ENCODE data around the gene TRIM15. TPM values are rescaled to one million over a fixed set of nuclear protein-coding genes. Genes with fewer than 3 reads are reported as not detected.

The TRIM15 gene
- total RNA-seq, 2 donors from 2014 or later, result 0.84 to 0.95 TPM

GRCh38 chr6:30152016-30152673 lies 11.2 kb upstream of the TRIM15 start:
- no peak for ATAC-seq (replicated peaks in 1 of 2)
- Mint-ChIP-seq H3K36me3 (ENCODE audit: insufficient read depth in 2 of 2) (no peaks in the 10 kb centered on the region), H3K27me3 (ENCODE audit: low read depth) (peaks cover 39% of the 10 kb centered on the region), H3K9me3 (no peaks in the 10 kb centered on the region), H3K4me1 (ENCODE audit: low read depth) (peaks cover 8% of the 10 kb centered on the region), H3K4me3 (no peak overlapping the region), H3K27ac (no peak overlapping the region)
- no peak for DNase-seq

DNA sequence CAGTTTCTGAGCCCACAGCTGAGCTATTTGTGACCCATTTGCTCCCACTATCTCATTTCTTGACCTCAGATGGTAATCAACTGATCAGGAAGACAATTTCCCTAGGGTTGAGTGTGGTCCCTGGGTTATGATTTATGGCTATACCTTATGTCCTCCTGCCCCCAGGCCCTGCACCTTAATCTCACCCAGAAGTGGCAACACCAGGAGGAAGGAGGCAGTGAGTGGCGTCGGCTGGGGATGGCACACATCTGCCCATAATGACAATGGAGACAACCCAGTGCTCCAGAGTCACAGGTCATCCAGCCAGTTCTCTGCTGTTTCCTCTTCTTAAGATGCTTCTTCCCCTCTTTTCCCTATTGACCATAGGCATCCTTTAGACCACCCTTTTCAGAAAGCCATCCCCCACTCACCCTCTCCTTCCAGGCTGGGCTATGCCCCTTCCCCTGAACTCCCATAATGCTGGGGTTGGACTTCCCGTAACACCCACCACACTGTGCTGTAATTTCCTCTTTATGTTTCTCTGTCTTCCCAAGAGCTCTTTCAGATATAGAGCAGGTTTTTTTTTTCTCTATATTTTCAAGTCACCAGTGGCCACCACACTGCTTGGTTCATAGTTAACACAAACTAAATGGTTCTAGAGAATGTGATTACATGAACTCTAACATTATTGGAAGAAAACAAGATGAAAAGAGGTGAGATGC lies 10.3 kb upstream of the TRIM15 start:
- ATAC-seq (replicated peaks in 1 of 2) (no peak), DNase-seq (no peak)
- H3K27ac Mint-ChIP-seq, result no peak overlapping the region

GRCh38 chr6:30154061-30154460 lies 9.3 kb upstream of the TRIM15 start:
- Mint-ChIP-seq H3K4me1 (ENCODE audit: low read depth) (peaks cover 20% of the 10 kb centered on the region), H3K4me3 (no peak overlapping the region), H3K27me3 (ENCODE audit: low read depth) (peaks cover 29% of the 10 kb centered on the region), H3K27ac (no peak overlapping the region), H3K36me3 (ENCODE audit: insufficient read depth in 2 of 2) (no peaks in the 10 kb centered on the region), H3K9me3 (no peaks in the 10 kb centered on the region)
- no peak for DNase-seq
- ATAC-seq (replicated peaks in 1 of 2), result no peak

More for the DNA sequence above, 10.3 kb upstream of the TRIM15 start:
- Mint-ChIP-seq H3K4me1 (ENCODE audit: low read depth) (peaks cover 10% of the 10 kb centered on the region), H3K27me3 (ENCODE audit: low read depth) (peaks cover 33% of the 10 kb centered on the region), H3K36me3 (ENCODE audit: insufficient read depth in 2 of 2) (no peaks in the 10 kb centered on the region), H3K9me3 (no peaks in the 10 kb centered on the region), H3K4me3 (no peak overlapping the region)

GRCh38 chr6:30154709-30155519 lies 8.4 kb upstream of the TRIM15 start:
- no peak overlapping the region for H3K27ac Mint-ChIP-seq
- no peak for DNase-seq
- no peak for ATAC-seq (replicated peaks in 1 of 2)
- no peaks in the 10 kb centered on the region for H3K9me3 Mint-ChIP-seq
- H3K4me1 Mint-ChIP-seq (ENCODE audit: low read depth), result peaks cover 24% of the 10 kb centered on the region
- no peak overlapping the region for H3K4me3 Mint-ChIP-seq
- peaks cover 31% of the 10 kb centered on the region for H3K27me3 Mint-ChIP-seq (ENCODE audit: low read depth)
- no peaks in the 10 kb centered on the region for H3K36me3 Mint-ChIP-seq (ENCODE audit: insufficient read depth in 2 of 2)

DNA sequence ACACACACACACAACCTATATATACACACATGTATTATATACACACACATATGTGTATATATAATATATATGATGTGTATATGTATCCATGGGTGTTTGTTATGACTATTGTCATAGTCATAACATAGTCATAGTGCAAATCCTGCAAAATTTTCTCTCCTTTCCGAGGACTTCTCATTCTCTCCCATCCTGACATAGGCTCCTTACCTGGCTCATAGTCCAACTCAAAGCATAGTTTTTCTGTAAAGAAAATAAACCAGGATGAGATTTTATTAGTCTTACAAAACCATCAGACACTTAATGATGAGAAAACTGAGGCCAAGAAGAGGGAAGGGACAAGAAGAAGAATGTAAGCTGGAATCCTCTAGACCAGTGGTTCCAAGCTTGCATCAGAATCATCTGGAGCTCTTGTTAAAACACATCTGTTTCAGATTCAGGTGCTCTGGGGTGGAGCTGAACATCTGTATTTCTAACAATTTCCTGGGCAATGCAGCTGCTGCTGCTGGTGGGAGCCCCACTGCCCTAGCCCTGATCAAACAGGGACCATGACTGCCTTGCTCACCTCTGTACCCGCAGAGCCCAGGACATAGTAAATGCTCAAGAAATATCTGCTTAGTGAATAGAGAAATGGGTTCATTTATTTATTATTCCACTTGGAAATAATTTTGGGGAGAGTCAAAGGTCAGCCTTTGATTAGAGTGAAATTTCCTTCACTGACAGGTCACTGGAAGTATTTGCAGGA lies 7.7 kb upstream of the TRIM15 start:
- H3K27me3 Mint-ChIP-seq (ENCODE audit: low read depth), result peaks cover 31% of the 10 kb centered on the region
- H3K9me3 Mint-ChIP-seq, result no peaks in the 10 kb centered on the region
- no peak for DNase-seq

GRCh38 chr6:30156262-30156599 lies 7.1 kb upstream of the TRIM15 start:
- Mint-ChIP-seq H3K4me1 (ENCODE audit: low read depth) (peaks cover 24% of the 10 kb centered on the region), H3K4me3 (no peak overlapping the region), H3K27ac (no peak overlapping the region), H3K9me3 (no peaks in the 10 kb centered on the region), H3K27me3 (ENCODE audit: low read depth) (peaks cover 29% of the 10 kb centered on the region), H3K36me3 (ENCODE audit: insufficient read depth in 2 of 2) (no peaks in the 10 kb centered on the region)
- DNase-seq, result no peak
- ATAC-seq (replicated peaks in 1 of 2), result no peak

More for the DNA sequence above, 7.7 kb upstream of the TRIM15 start:
- H3K4me3 Mint-ChIP-seq, result no peak overlapping the region
- peaks cover 24% of the 10 kb centered on the region for H3K4me1 Mint-ChIP-seq (ENCODE audit: low read depth)
- no peak overlapping the region for H3K27ac Mint-ChIP-seq
- no peak for ATAC-seq (replicated peaks in 1 of 2)
- no peaks in the 10 kb centered on the region for H3K36me3 Mint-ChIP-seq (ENCODE audit: insufficient read depth in 2 of 2)

- H3K36me3 Mint-ChIP-seq (ENCODE audit: insufficient read depth in 2 of 2), result no peaks in the 10 kb centered on the region
Measured at GRCh38 chr6:30156774-30157173, 6.6 kb upstream of the TRIM15 start.

GRCh38 chr6:30157581-30157980 lies 5.8 kb upstream of the TRIM15 start:
- H3K4me3 Mint-ChIP-seq, result no peak overlapping the region
- H3K36me3 Mint-ChIP-seq (ENCODE audit: insufficient read depth in 2 of 2), result no peaks in the 10 kb centered on the region
- no peak overlapping the region for H3K27ac Mint-ChIP-seq
- ATAC-seq (replicated peaks in 1 of 2) (no peak), DNase-seq (no peak)
- H3K27me3 Mint-ChIP-seq (ENCODE audit: low read depth), result peaks cover 29% of the 10 kb centered on the region
- no peaks in the 10 kb centered on the region for H3K9me3 Mint-ChIP-seq
- H3K4me1 Mint-ChIP-seq (ENCODE audit: low read depth), result peaks cover 28% of the 10 kb centered on the region

More at GRCh38 chr6:30156774-30157173, 6.6 kb upstream of the TRIM15 start:
- H3K4me3 Mint-ChIP-seq, result no peak overlapping the region
- peaks cover 20% of the 10 kb centered on the region for H3K4me1 Mint-ChIP-seq (ENCODE audit: low read depth)
- no peak overlapping the region for H3K27ac Mint-ChIP-seq
- peaks cover 29% of the 10 kb centered on the region for H3K27me3 Mint-ChIP-seq (ENCODE audit: low read depth)
- ATAC-seq (replicated peaks in 1 of 2) (no peak), DNase-seq (no peak)
- no peaks in the 10 kb centered on the region for H3K9me3 Mint-ChIP-seq

- no peak overlapping the region for H3K27ac Mint-ChIP-seq
- DNase-seq (no peak), ATAC-seq (replicated peaks in 1 of 2) (no peak)
- H3K4me3 Mint-ChIP-seq, result peak overlapping the region; percentile 15 to 20
- peaks cover 29% of the 10 kb centered on the region for H3K4me1 Mint-ChIP-seq (ENCODE audit: low read depth)
- H3K9me3 Mint-ChIP-seq, result no peaks in the 10 kb centered on the region
- no peaks in the 10 kb centered on the region for H3K36me3 Mint-ChIP-seq (ENCODE audit: insufficient read depth in 2 of 2)
- peaks cover 29% of the 10 kb centered on the region for H3K27me3 Mint-ChIP-seq (ENCODE audit: low read depth)
Measured at GRCh38 chr6:30157999-30158398, 5.3 kb upstream of the TRIM15 start.

DNA sequence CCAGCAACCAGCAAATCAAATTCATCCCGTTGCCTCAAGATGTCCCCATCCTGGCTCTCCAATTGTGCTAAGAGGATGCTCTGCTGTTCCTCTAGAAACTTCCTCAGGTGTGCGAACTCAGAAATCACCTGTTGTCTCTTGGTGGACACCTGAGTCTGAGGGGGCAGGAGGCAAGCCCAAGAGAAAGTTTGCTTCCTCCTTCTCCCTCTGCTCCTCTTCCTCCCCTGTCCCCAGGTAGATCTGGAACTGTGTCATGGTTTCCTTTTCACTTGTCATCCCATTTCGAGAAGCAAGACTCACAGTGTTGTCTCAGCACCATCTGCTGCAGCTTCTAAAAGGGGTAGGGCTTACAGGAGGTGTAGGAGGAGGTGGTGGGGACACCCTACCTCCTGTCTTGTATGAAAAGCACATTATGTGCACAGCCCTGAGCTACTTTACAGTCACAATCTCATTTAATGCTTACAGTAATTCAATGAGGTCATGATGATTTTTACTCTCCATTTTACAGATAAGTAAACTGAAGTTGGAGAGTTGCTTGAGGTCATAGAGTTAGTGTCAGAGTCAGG lies 4.8 kb upstream of the TRIM15 start:
- Mint-ChIP-seq H3K4me3 (peak overlapping the region; percentile 15 to 42), H3K4me1 (ENCODE audit: low read depth) (peaks cover 35% of the 10 kb centered on the region), H3K27me3 (ENCODE audit: low read depth) (peaks cover 29% of the 10 kb centered on the region), H3K27ac (no peak overlapping the region), H3K36me3 (ENCODE audit: insufficient read depth in 2 of 2) (no peaks in the 10 kb centered on the region), H3K9me3 (no peaks in the 10 kb centered on the region)
- peak; percentile 38 to 47 for DNase-seq
- peak; percentile 92 to 97 for ATAC-seq (replicated peaks in 1 of 2)

DNA sequence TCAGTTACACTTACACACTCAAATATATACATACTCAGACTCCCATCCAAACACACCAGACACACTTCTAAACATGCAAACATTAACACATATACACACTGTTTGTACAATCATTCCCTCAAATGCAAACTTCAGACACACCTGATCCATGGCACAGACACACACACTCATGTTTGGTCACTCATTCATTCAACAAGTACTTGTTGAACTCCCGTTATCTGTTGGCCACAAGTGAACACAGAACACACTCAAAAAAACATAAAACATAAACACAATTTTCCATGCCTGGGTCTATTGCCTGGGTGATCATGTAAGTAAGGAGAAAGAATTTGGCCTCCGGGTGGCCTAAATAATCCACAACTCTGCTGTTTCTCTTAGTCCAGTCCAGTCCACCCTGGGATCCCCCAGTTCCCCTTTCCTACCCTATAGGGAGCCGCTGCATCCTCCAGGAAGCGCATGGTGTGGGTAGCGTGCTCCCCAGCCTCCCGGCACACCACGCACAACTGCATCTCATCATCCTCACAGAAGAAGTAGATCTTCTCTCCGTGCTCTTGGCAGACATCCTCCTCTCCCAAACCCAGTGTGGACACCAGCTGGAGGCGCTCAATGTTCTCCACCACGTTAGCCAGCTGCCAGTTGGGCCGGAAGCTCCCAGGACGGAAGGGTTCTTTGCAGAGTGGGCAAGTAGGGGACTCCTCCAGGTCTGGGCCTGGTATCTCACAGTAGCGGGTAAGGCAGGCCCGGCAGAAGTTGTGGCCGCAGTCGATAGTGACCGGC lies 3.1 kb upstream of the TRIM15 start:
- ATAC-seq (replicated peaks in 1 of 2) (no peak), DNase-seq (no peak)
- no peaks in the 10 kb centered on the region for H3K9me3 Mint-ChIP-seq
- H3K36me3 Mint-ChIP-seq (ENCODE audit: insufficient read depth in 2 of 2), result no peaks in the 10 kb centered on the region
- no peak overlapping the region for H3K27ac Mint-ChIP-seq
- no peak overlapping the region for H3K4me3 Mint-ChIP-seq
- peaks cover 30% of the 10 kb centered on the region for H3K27me3 Mint-ChIP-seq (ENCODE audit: low read depth)
- H3K4me1 Mint-ChIP-seq (ENCODE audit: low read depth), result peaks cover 50% of the 10 kb centered on the region
